HepG2 (cell line): ENCODE data around the gene CHST11. TPM values are rescaled to one million over a fixed set of nuclear protein-coding genes. Genes with fewer than 3 reads are reported as not detected.

Experiments
- ATAC-seq: fragments of 200-7000 bp; cut with Tn5 transposase; 3 replicates; pipeline ENCODE4 v1.9.1; 2020; ENCODE audit warnings: mild to moderate bottlenecking, moderate library complexity
- BruUV-seq: library from RNA; stranded (reverse); fragments of 400-500 nt; replicated peaks from 2 replicates; lab custom pipeline; 2021; lab: Mats Ljungman, UMichigan
- CTCF ChIA-PET: fragments of 300-600 bp; formaldehyde crosslinking; extraction: SDS; loops from one replicate; lab custom pipeline; 2021; ENCODE audit warnings: low total read pairs, inconsistent platforms, low intra/inter-chr PET ratio; lab: Yijun Ruan, JAX
- POLR2A ChIA-PET: fragments of 350-600 bp; sonication (Branson Sonifier 250); formaldehyde crosslinking; loops from one replicate; lab custom pipeline; 2020; ENCODE audit warnings: antibody characterized with exemption, inconsistent platforms; lab: Yijun Ruan, JAX
- DNase-seq: peaks from one replicate; pipeline ENCODE4 v3.0.0-alpha.2; 2015; ENCODE audit warnings: low spot score
- FAIRE-seq: peaks from 3 replicates; lab custom pipeline; 2011; peaks lifted over from hg19 to GRCh38; lab: Jason Lieb, UNC
- H2AFZ ChIP-seq: one replicate; pipeline ENCODE4 v1.6.1; 2011; ENCODE audit warnings: low read length, inconsistent platforms
- H3K27ac ChIP-seq: fragments of 300-600 bp; 3 replicates; pipeline ENCODE4 v1.8.0; 2011; ENCODE audit warnings: mixed run types, mild to moderate bottlenecking, mixed read lengths, low read length, inconsistent platforms; ENCODE audit not compliant: insufficient read depth; ENCODE audit errors: extremely low read length
- H3K27me3 ChIP-seq, 2 experiments: fragments of 200-600 bp in 1 of 2; 2 replicates in 1 of 2; 3 replicates in 1 of 2; pipeline versions ENCODE4 v1.6.0 to v1.8.0; 2011; ENCODE audit warnings: low read length in 2 of 2, mild to moderate bottlenecking in 2 of 2, moderate library complexity in 2 of 2, inconsistent platforms in 1 of 2; ENCODE audit not compliant: insufficient read depth in 2 of 2, control insufficient read depth in 1 of 2
- H3K36me3 ChIP-seq, 2 experiments: fragments of 200-600 bp in 1 of 2; replicated peaks in 1 of 2; 2 replicates in 1 of 2; 3 replicates in 1 of 2; pipeline versions ENCODE4 v1.5.1 to v1.8.0; 2011; ENCODE audit warnings: low read length in 2 of 2, inconsistent platforms in 1 of 2; ENCODE audit not compliant: insufficient read depth in 2 of 2, control insufficient read depth in 1 of 2
- H3K4me1 ChIP-seq: 2 replicates; pipeline ENCODE4 v1.5.1; 2012; ENCODE audit warnings: low read length, inconsistent platforms; ENCODE audit not compliant: insufficient read depth
- H3K4me2 ChIP-seq: 2 replicates; pipeline ENCODE4 v1.6.0; 2011; ENCODE audit warnings: low read depth, low read length, inconsistent platforms
- H3K4me3 ChIP-seq, 3 experiments: fragments of 200-600 bp in 1 of 3; sonication (generic), shearing (Covaris generic) in 1 of 3; replicated peaks in 1 of 3; 2 replicates each; pipeline ENCODE4 v1.5.1; 2011 to 2016; ENCODE audit warnings: low read length in 3 of 3, inconsistent platforms in 2 of 3, low read depth in 2 of 3, mild to moderate bottlenecking in 2 of 3, control low read depth in 1 of 3, mixed read lengths in 1 of 3; ENCODE audit not compliant: insufficient read depth in 1 of 3
- H3K79me2 ChIP-seq: one replicate; pipeline ENCODE4 v1.6.1; 2011; ENCODE audit warnings: low read length, inconsistent platforms; ENCODE audit not compliant: insufficient read depth
- H3K9ac ChIP-seq: 2 replicates; pipeline ENCODE4 v1.6.0; 2011; ENCODE audit warnings: mild to moderate bottlenecking, low read depth, low read length, inconsistent platforms; ENCODE audit not compliant: insufficient read depth
- H3K9me3 ChIP-seq: 2 replicates; pipeline ENCODE4 v1.5.1; 2012; ENCODE audit warnings: mild to moderate bottlenecking, low read length
- H4K20me1 ChIP-seq: 2 replicates; pipeline ENCODE4 v1.6.0; 2011; ENCODE audit warnings: inconsistent platforms, mild to moderate bottlenecking, low read length, moderate library complexity; ENCODE audit not compliant: insufficient read depth
- EEA1 ChIP-seq: sonication (generic); formaldehyde crosslinking; IDR thresholded peaks from 2 replicates; pipeline ENCODE4 v1.5.1; 2020; ENCODE audit warnings: mild to moderate bottlenecking, missing genetic modification reagents, borderline replicate concordance
- KDM3A ChIP-seq: IDR thresholded peaks from 2 replicates; pipeline ENCODE4 v1.6.1; 2018; ENCODE audit warnings: low read depth, missing compliant biosample characterization
- MXI1 ChIP-seq: IDR thresholded peaks from 3 replicates; pipeline ENCODE4 v1.6.1; 2012; ENCODE audit warnings: low read depth, low read length, inconsistent platforms, borderline replicate concordance
- MZF1 ChIP-seq: sonication (generic); formaldehyde crosslinking; IDR thresholded peaks from 2 replicates; pipeline ENCODE4 v1.8.1; 2023; ENCODE audit warnings: mild to moderate bottlenecking, missing genetic modification reagents, borderline replicate concordance
- NFAT5 ChIP-seq: sonication (generic); formaldehyde crosslinking; IDR thresholded peaks from 2 replicates; pipeline ENCODE4 v1.4.0; 2020; ENCODE audit warnings: missing genetic modification reagents
- SP2 ChIP-seq: sonication (generic); formaldehyde crosslinking; IDR thresholded peaks from 2 replicates; pipeline ENCODE4 v1.5.1; 2020; ENCODE audit warnings: mild to moderate bottlenecking, missing genetic modification reagents
- TBX2 ChIP-seq: sonication (generic); formaldehyde crosslinking; IDR thresholded peaks from 2 replicates; pipeline ENCODE4 v1.5.0; 2020; ENCODE audit warnings: missing genetic modification reagents, mild to moderate bottlenecking, borderline replicate concordance
- THAP11 ChIP-seq: IDR thresholded peaks from 2 replicates; pipeline ENCODE4 v1.6.1; 2016; ENCODE audit warnings: missing biosample characterization, missing genetic modification reagents
- ZNF30 ChIP-seq: sonication (generic); formaldehyde crosslinking; IDR thresholded peaks from 2 replicates; pipeline ENCODE4 v1.5.0; 2020; ENCODE audit warnings: mild to moderate bottlenecking, missing genetic modification reagents
- ZNF383 ChIP-seq: sonication (generic); formaldehyde crosslinking; IDR thresholded peaks from 2 replicates; pipeline ENCODE4 v1.4.0; 2020; ENCODE audit warnings: missing genetic modification reagents, mild to moderate bottlenecking, borderline replicate concordance
- ZNF484 ChIP-seq: sonication (generic); formaldehyde crosslinking; IDR thresholded peaks from 2 replicates; pipeline ENCODE4 v1.5.1; 2020; ENCODE audit warnings: mild to moderate bottlenecking, low read depth, missing genetic modification reagents, borderline replicate concordance
- ZNF503 ChIP-seq: sonication (generic); formaldehyde crosslinking; IDR thresholded peaks from 2 replicates; pipeline ENCODE4 v1.4.0; 2020; ENCODE audit warnings: missing genetic modification reagents
- ZNF792 ChIP-seq: IDR thresholded peaks from 2 replicates; pipeline ENCODE4 v1.6.1; 2016
- ZSCAN12 ChIP-seq: sonication (generic); formaldehyde crosslinking; IDR thresholded peaks from 2 replicates; pipeline ENCODE4 v1.9.0; 2021; ENCODE audit warnings: mild to moderate bottlenecking, missing genetic modification reagents
- ZSCAN9 ChIP-seq: IDR thresholded peaks from 2 replicates; pipeline ENCODE4 v1.6.1; 2016; ENCODE audit warnings: borderline replicate concordance
- WGBS: methylation state at CpG from one replicate; pipeline ENCODE4 v1.1.6; 2017; ENCODE audit warnings: low lambda C conversion rate; 5-methylcytosine and 5-hydroxymethylcytosine counted together
- in situ Hi-C: cut with HindIII; loops from 2 replicates; pipeline ENCODE4 v1.10.0; 2017; ENCODE audit warnings: low pct_unique_long_range_greater_than_20kb; ENCODE audit not compliant: extremely low pct_ligation_motif_present
- intact Hi-C: fragments of 100-400 bp; cut with micrococcal nuclease; formaldehyde crosslinking; loops from one replicate; pipeline ENCODE4 v1.10.0; 2022; ENCODE audit not compliant: unreplicated experiment
- polyA plus RNA-seq, 8 experiments: library from polyadenylated mRNA; depleted of rRNA in 3 of 8; stranded (reverse) in 7 of 8; unstranded in 1 of 8; fragments of >200 nt; fragmentation: Illumina TruSeq in 4 of 8; extraction: Trizol in 4 of 8; gene quantifications; 2 replicates each; pipeline versions ENCODE4 v1.2.1 to v1.2.3, GENCODE V29; 2011 to 2016; ENCODE audit warnings: low read depth in 4 of 8, missing spikeins in 1 of 8, mixed read lengths in 1 of 8; ENCODE audit not compliant: insufficient read depth in 1 of 8
- total RNA-seq, 5 experiments: library from RNA; depleted of rRNA; stranded (reverse); fragments of >200 nt; fragmentation: Illumina TruSeq; extraction: Trizol; gene quantifications; 2 replicates each; pipeline ENCODE4 v1.2.3, GENCODE V29; 2016; ENCODE audit warnings: low read depth in 1 of 5

CHST11 gene
- total and polyA plus RNA-seq, 2 of the 13 experiments (the other 11 are each of a cell fraction or from before 2014, with no cell fraction given), result 0.15 TPM; not detected in 1

GRCh38 chr12:104702565-104703139, 245.9 kb downstream of the CHST11 start:
- H3K4me2 ChIP-seq, result no peak overlapping the region
- no peaks in the 10 kb centered on the region for H3K9me3 ChIP-seq
- H4K20me1 ChIP-seq, result no peaks in the 10 kb centered on the region
- H3K79me2 ChIP-seq, result no peaks in the 10 kb centered on the region
- no peaks in the 10 kb centered on the region for H3K4me1 ChIP-seq
- no peak overlapping the region for H3K9ac ChIP-seq
- peaks cover 2 to 35% of the 10 kb centered on the region in 2 experiments; a peak in 4 of 5 replicates for H3K27me3 ChIP-seq
- no TSS peak for BruUV-seq
- H2AFZ ChIP-seq, result no peak overlapping the region
- ATAC-seq (no peak), DNase-seq (no peak), FAIRE-seq (no peak)
- H3K27ac ChIP-seq, result no peak overlapping the region
- CTCF ChIA-PET, result no interaction called here
- intact Hi-C loops (no loop called here), in situ Hi-C loops (no loop called here)
- no peak overlapping the region for H3K4me3 ChIP-seq
- POLR2A ChIA-PET, result no interaction called here
- no peaks in the 10 kb centered on the region for H3K36me3 ChIP-seq
- TF ChIP-seq EEA1 (CRISPR knock-in tag) (no peak), SP2 (CRISPR knock-in tag) (no peak), ZNF484 (CRISPR knock-in tag) (no peak), ZNF30 (CRISPR knock-in tag) (no peak), ZSCAN12 (no peak), ZNF383 (CRISPR knock-in tag) (no peak), KDM3A (CRISPR knock-in tag) (no peak), NFAT5 (CRISPR knock-in tag) (no peak), THAP11 (CRISPR knock-in tag) (no peak), ZNF503 (CRISPR knock-in tag) (no peak), ZNF792 (CRISPR knock-in tag) (no peak), TBX2 (no peak), MXI1 (no peak), MZF1 (no peak), ZSCAN9 (no peak)
- WGBS, result 54% methylated on average over 21 of the region's 21 CpGs
